Parathyroid adenoma (tissue), 2 donors: ENCODE results near the gene FAAH2.
"Not testable (repeated sequence)": the region's sequence is repeated elsewhere in the genome, so short reads cannot be mapped to it uniquely, and the experiment has no call there.

ENCODE experiments used
- H2AFZ ChIP-seq: fragments of 300-600 bp; sonication (generic); one replicate; pipeline ENCODE4 v1.7.0; 2017; ENCODE audit warnings: antibody characterized with exemption, mild to moderate bottlenecking
- H3K27ac ChIP-seq: fragments of 300-600 bp; sonication (generic); one replicate; pipeline ENCODE4 v1.7.0; 2017
- H3K27me3 ChIP-seq: fragments of 300-600 bp; sonication (generic); one replicate; pipeline ENCODE4 v1.7.0; 2017; ENCODE audit warnings: low read length; ENCODE audit not compliant: control insufficient read depth, insufficient read depth
- H3K36me3 ChIP-seq: fragments of 300-600 bp; sonication (generic); one replicate; pipeline ENCODE4 v1.7.0; 2017; ENCODE audit warnings: low read length; ENCODE audit not compliant: control insufficient read depth, insufficient read depth
- H3K4me1 ChIP-seq: fragments of 300-600 bp; sonication (generic); one replicate; pipeline ENCODE4 v1.7.0; 2017; ENCODE audit warnings: control low read depth
- H3K4me2 ChIP-seq: fragments of 300-600 bp; sonication (generic); one replicate; pipeline ENCODE4 v1.7.0; 2017; ENCODE audit warnings: low read length
- H3K4me3 ChIP-seq: fragments of 300-600 bp; sonication (generic); one replicate; pipeline ENCODE4 v1.7.0; 2017; ENCODE audit warnings: low read depth, low read length
- H3K79me2 ChIP-seq: fragments of 300-600 bp; sonication (generic); one replicate; pipeline ENCODE4 v1.7.0; 2017; ENCODE audit warnings: control low read depth
- H3K9ac ChIP-seq: fragments of 300-600 bp; sonication (generic); one replicate; pipeline ENCODE4 v1.7.0; 2017; ENCODE audit warnings: mild to moderate bottlenecking
- H3K9me3 ChIP-seq: fragments of 300-600 bp; sonication (generic); one replicate; pipeline ENCODE4 v1.7.0; 2017; ENCODE audit warnings: low read length; ENCODE audit not compliant: control insufficient read depth
- CTCF ChIP-seq: fragments of 300-600 bp; sonication (generic); IDR thresholded peaks from one replicate; pipeline ENCODE4 v1.7.0; 2017; ENCODE audit warnings: antibody characterized with exemption, mild to moderate bottlenecking
- donor health status: primary hyperparathyroidism.

Gene FAAH2

GRCh38 chrX:57367649-57368048 is 81.1 kb downstream of the FAAH2 start:
- Histone ChIP-seq H3K36me3 (no peaks in the 10 kb centered on the region), H3K4me1 (no peaks in the 10 kb centered on the region), H3K4me2 (no peak overlapping the region), H3K27me3 (no peaks in the 10 kb centered on the region), H3K79me2 (no peaks in the 10 kb centered on the region), H2AFZ (no peak overlapping the region), H3K4me3 (no peak overlapping the region), H3K9ac (no peak overlapping the region), H3K27ac (no peak overlapping the region), H3K9me3 (no peaks in the 10 kb centered on the region)
- TF ChIP-seq CTCF: no peak

GRCh38 chrX:57368158-57368557 is 81.7 kb downstream of the FAAH2 start:
- H3K27ac ChIP-seq: no peak overlapping the region
- H3K4me1 ChIP-seq: no peaks in the 10 kb centered on the region
- TF ChIP-seq CTCF: no peak
- H3K36me3 ChIP-seq: no peaks in the 10 kb centered on the region
- H3K4me2 ChIP-seq: no peak overlapping the region
- no peak overlapping the region for H3K4me3 ChIP-seq
- H3K27me3 ChIP-seq: no peaks in the 10 kb centered on the region
- no peaks in the 10 kb centered on the region for H3K9me3 ChIP-seq
- H3K79me2 ChIP-seq: no peaks in the 10 kb centered on the region
- H3K9ac ChIP-seq: no peak overlapping the region
- H2AFZ ChIP-seq: no peak overlapping the region

DNA sequence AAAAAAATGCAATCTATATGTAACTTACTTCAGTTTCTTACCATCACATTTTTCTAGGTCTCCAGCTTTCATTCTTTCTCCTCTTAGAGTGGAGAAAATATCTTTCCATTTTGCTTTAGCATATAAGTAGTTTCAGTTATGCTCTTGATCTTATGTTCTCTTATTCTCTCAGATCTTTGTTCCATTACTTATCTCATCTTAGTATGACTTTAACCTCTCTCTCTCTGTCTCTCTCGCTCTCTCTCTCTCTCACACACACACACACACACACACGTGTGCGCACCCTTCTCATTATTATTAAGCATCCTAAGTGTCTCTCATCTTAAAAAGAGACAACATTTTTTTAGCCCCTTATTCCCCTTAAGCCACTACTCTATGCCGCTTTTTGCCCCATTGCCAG is 92.8 kb downstream of the FAAH2 start:
- Histone ChIP-seq H3K36me3 (no peaks in the 10 kb centered on the region), H3K9me3 (no peaks in the 10 kb centered on the region), H3K79me2 (no peaks in the 10 kb centered on the region), H3K4me1 (no peaks in the 10 kb centered on the region), H2AFZ (no peak overlapping the region), H3K27ac (no peak overlapping the region), H3K4me3 (no peak overlapping the region), H3K4me2 (no peak overlapping the region), H3K9ac (no peak overlapping the region), H3K27me3 (no peaks in the 10 kb centered on the region)
- TF ChIP-seq CTCF: no peak

DNA sequence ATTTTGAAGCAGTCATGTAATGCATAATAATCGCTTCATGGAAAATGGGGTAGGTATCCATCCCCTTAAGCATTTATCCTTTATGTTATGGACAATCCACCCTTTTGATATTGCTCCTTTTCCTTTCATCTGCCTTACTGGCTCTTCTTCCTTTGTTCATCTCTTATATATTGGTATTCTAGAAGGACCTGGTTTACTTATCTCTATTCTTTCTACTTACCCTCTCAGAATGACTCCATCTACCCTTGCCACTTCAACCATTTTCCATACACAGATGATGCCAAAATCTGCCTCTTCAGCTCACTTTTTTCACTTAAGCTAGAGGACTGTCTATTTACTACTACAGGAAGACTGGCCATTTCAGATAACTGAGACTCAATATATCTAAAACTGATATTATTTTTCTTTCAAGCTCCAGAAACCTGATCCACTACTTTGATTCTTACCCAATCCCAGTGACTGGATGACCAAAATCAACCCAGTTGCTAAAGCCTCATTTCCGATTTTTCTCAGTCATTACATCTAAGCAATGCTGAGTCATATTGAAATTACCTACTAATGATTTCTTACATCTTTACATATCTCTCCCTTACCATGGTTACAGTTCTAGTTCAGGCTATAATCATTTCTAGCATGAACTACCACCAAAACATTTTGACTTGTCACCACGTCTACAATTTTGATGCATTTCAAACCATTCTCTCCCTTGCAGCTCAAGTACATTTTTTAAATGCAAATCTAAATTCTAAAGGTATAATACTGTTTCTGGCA is 93.7 kb downstream of the FAAH2 start:
- no peak overlapping the region for H3K4me2 ChIP-seq
- H3K4me3 ChIP-seq: no peak overlapping the region
- H3K27ac ChIP-seq: no peak overlapping the region
- H3K9ac ChIP-seq: no peak overlapping the region
- H3K36me3 ChIP-seq: no peaks in the 10 kb centered on the region
- no peaks in the 10 kb centered on the region for H3K79me2 ChIP-seq
- no peak for TF ChIP-seq CTCF
- H3K4me1 ChIP-seq: no peaks in the 10 kb centered on the region
- H3K9me3 ChIP-seq: no peaks in the 10 kb centered on the region
- H2AFZ ChIP-seq: no peak overlapping the region
- no peaks in the 10 kb centered on the region for H3K27me3 ChIP-seq

- not testable (repeated sequence) for H3K9me3 ChIP-seq, H3K9ac ChIP-seq, H3K27ac ChIP-seq, H3K4me3 ChIP-seq, H2AFZ ChIP-seq, H3K36me3 ChIP-seq, H3K27me3 ChIP-seq, H3K4me1 ChIP-seq, H3K79me2 ChIP-seq, H3K4me2 ChIP-seq
These were observed 107.7 kb downstream of the FAAH2 start for GRCh38 chrX:57394162-57394561.

- not testable (repeated sequence) for H3K4me3 ChIP-seq, H3K9me3 ChIP-seq, H3K27ac ChIP-seq, H3K27me3 ChIP-seq, H3K4me2 ChIP-seq, H3K9ac ChIP-seq, H3K4me1 ChIP-seq, H2AFZ ChIP-seq, H3K36me3 ChIP-seq, H3K79me2 ChIP-seq
These were observed 116.7 kb downstream of the FAAH2 start for GRCh38 chrX:57403191-57403590.
